Aorta (tissue), 5 donors: ENCODE data around the gene MAML1. TPM values are rescaled to one million over a fixed set of nuclear protein-coding genes. Genes with fewer than 3 reads are reported as not detected.
"Not testable (repeated sequence)": the region's sequence is repeated elsewhere in the genome, so short reads cannot be mapped to it uniquely, and the experiment has no call there.

Experiments used
- ATAC-seq: fragments of 200-7000 bp; cut with Tn5 transposase; one replicate; pipeline ENCODE4 v1.9.1; 2022; ENCODE audit warnings: moderate library complexity; ENCODE audit not compliant: low FRiP score
- DNase-seq, 2 donors: peaks; one replicate each; pipeline ENCODE4 v3.0.0-alpha.2; 2020
- H3K27ac ChIP-seq, 2 donors: one replicate each; pipeline ENCODE4 v1.5.1; 2013; ENCODE audit warnings: low read length in 2 of 2, mild to moderate bottlenecking in 2 of 2, moderate library complexity in 2 of 2, control low read depth in 1 of 2, inconsistent platforms in 1 of 2, low read depth in 1 of 2
- H3K27me3 ChIP-seq, 2 donors: one replicate each; pipeline ENCODE4 v1.6.1; 2013; ENCODE audit warnings: control low read depth in 1 of 2, low read length in 1 of 2, mild to moderate bottlenecking in 1 of 2, moderate library complexity in 1 of 2; ENCODE audit not compliant: insufficient read depth in 2 of 2, control insufficient read depth in 1 of 2
- H3K36me3 ChIP-seq, 2 donors: one replicate each; pipeline ENCODE4 v1.6.1; 2013; ENCODE audit warnings: control low read depth in 1 of 2, low read length in 1 of 2, mild to moderate bottlenecking in 1 of 2; ENCODE audit not compliant: insufficient read depth in 2 of 2, control insufficient read depth in 1 of 2
- H3K4me1 ChIP-seq, 2 donors: one replicate each; pipeline ENCODE4 v1.6.1; 2013; ENCODE audit warnings: low read length in 2 of 2, control low read depth in 1 of 2, mild to moderate bottlenecking in 1 of 2, moderate library complexity in 1 of 2; ENCODE audit not compliant: insufficient read depth in 2 of 2, control insufficient read depth in 1 of 2
- H3K4me3 ChIP-seq, 2 donors: one replicate each; pipeline ENCODE4 v1.5.1; 2013; ENCODE audit warnings: low read length in 2 of 2, control low read depth in 1 of 2, mild to moderate bottlenecking in 1 of 2
- H3K9me3 ChIP-seq: one replicate; pipeline ENCODE4 v1.6.1; 2013; ENCODE audit warnings: mild to moderate bottlenecking, low read length; ENCODE audit not compliant: control insufficient read depth
- WGBS, 2 donors: extraction: QIAGEN DNeasy Blood & Tissue Kit; methylation state at CpG; one replicate each; pipeline ENCODE4 v1.1.7; 2013; 5-methylcytosine and 5-hydroxymethylcytosine counted together
- intact Hi-C, 2 donors: fragments of 100-400 bp; cut with DNase I; formaldehyde crosslinking; loops; one replicate each; pipeline versions ENCODE4 v1.14.2 to v1.15.0; 2022
- long read RNA-seq, 2 donors: library from polyadenylated mRNA; unstranded; transcript quantifications; one replicate each; pipeline ENCODE4 v2.0.0, GENCODE V29; 2020 to 2021
- polyA plus RNA-seq, 2 donors: library from polyadenylated mRNA; stranded (reverse); fragments of 200-250 nt; gene quantifications; one replicate each; pipeline ENCODE4 v1.2.3, GENCODE V29; 2013
- total RNA-seq, 2 donors: library from RNA; stranded (reverse); fragmentation: NEBNext Ultra II Directional; extraction: Animal tissue kit (Norgen Biotek cat#: 25700); gene quantifications; one replicate each; pipeline ENCODE4 v1.2.1, GENCODE V29; 2021
- donor health status: healthy with polysubstance abuse.
- donor health status: Bipolar disorder and iron deficiency.
- donor health status: DM: no; HTN: no; CAD: no.
- donor health status: DM: no; HTN: no; CAD: no.
- donor health status: DM: yes; HTN: yes; CAD: no.

Gene MAML1, protein sequence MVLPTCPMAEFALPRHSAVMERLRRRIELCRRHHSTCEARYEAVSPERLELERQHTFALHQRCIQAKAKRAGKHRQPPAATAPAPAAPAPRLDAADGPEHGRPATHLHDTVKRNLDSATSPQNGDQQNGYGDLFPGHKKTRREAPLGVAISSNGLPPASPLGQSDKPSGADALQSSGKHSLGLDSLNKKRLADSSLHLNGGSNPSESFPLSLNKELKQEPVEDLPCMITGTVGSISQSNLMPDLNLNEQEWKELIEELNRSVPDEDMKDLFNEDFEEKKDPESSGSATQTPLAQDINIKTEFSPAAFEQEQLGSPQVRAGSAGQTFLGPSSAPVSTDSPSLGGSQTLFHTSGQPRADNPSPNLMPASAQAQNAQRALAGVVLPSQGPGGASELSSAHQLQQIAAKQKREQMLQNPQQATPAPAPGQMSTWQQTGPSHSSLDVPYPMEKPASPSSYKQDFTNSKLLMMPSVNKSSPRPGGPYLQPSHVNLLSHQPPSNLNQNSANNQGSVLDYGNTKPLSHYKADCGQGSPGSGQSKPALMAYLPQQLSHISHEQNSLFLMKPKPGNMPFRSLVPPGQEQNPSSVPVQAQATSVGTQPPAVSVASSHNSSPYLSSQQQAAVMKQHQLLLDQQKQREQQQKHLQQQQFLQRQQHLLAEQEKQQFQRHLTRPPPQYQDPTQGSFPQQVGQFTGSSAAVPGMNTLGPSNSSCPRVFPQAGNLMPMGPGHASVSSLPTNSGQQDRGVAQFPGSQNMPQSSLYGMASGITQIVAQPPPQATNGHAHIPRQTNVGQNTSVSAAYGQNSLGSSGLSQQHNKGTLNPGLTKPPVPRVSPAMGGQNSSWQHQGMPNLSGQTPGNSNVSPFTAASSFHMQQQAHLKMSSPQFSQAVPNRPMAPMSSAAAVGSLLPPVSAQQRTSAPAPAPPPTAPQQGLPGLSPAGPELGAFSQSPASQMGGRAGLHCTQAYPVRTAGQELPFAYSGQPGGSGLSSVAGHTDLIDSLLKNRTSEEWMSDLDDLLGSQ
- total RNA-seq (10 to 100 TPM; 26.1 to 35.3 TPM), polyA plus RNA-seq (10 to 100 TPM in 1 of 2 donors, 1 to 10 TPM in 1; 7.0 to 12.1 TPM)
- long read RNA-seq, donor 1, partial matches to known transcripts = 3 of 15 reads
- long read RNA-seq, donor 1, other reads (novel, unspliced or antisense) = 12 of 15 reads
- long read RNA-seq, donor 2, full-length matches to known transcripts = 2 of 23 reads
- long read RNA-seq, donor 2, partial matches to known transcripts = 18 of 23 reads
- long read RNA-seq, donor 2, other reads (novel, unspliced or antisense) = 3 of 23 reads

DNA sequence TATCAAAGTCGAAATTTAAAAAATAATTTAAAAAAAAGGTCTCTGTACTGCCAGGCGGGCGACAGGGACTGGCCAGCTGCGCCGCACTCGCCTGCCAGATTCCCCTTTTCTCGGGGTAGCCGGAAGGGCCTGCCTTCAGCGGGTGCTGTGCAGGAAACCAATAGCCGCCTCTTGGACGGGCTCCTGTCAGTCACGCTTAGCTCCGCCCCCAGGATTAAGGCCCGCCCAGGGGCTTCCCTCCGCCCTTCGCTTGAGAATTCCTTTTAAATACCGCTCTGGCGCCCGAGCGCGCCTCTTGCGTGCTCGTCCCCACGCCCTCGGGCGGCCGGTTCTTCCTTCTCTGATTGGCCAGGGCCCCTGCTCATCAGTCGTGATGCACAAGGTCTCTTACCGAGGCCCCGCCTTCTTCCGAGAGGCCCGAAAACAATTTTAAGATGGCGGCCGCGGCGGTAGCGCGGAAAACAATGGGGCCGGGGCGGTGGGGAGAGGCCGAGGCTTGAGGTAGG, at the start of gene MAML1:
Gene MAML1 (plus strand): TSS at position 411 of the 506 bp plus-strand sequence. CDS start 291 bp downstream, outside the sequence.
- 0 to 1% methylated on average over 41 of the region's 41 CpGs for WGBS, 2 donors
- intact Hi-C loops = loop anchor here (2.0 kb wide), 2 partner anchors 30 to 34 kb away; partner anchors contain the start of gene CANX (in 2 of the 2)
- H3K4me1 ChIP-seq = no peaks in the 10 kb centered on the region
- H3K36me3 ChIP-seq = peaks cover 0 to 4% of the 10 kb centered on the region in 2 donors
- DNase-seq (peak; percentile 100), ATAC-seq (peak; percentile 100)
- peak within 1 kb of the TSS; percentile 81 to 85 for H3K4me3 ChIP-seq
- peak within 1 kb of the TSS; percentile 83 to 90 for H3K27ac ChIP-seq
- no peaks in the 10 kb centered on the region for H3K27me3 ChIP-seq
- H3K9me3 ChIP-seq = no peaks in the 10 kb centered on the region

DNA sequence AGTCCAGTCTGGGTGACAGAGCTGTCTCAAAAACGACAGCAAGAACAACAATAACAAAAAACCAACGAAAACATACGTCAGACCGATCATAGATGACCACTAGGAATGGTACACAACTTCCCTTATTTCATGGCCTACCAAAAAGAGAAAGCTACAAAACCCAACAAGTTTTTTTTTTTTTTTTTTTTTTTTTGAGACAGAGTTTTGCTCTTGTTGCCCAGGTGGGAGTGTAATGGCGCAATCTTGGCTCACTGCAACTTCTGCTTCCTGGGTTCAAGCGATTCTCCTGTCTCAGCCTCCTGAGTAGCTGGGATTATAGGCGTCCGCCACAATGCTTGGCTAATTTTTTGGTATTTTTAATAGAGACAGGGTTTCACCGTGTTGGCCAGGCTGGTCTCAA, 43.4 kb upstream of the MAML1 start:
- intact Hi-C loops, ATAC-seq, H3K27ac ChIP-seq, H3K4me3 ChIP-seq, H3K27me3 ChIP-seq, H3K9me3 ChIP-seq, H3K4me1 ChIP-seq, DNase-seq, H3K36me3 ChIP-seq: not testable (repeated sequence)
- 84 to 89% methylated on average over 9 of the region's 9 CpGs for WGBS, 2 donors

GRCh38 chr5:179694561-179694960, 38.1 kb upstream of the MAML1 start:
- WGBS, 2 donors = 91 to 92% methylated on average over 6 of the region's 6 CpGs
- H3K27me3 ChIP-seq = no peaks in the 10 kb centered on the region
- no peaks in the 10 kb centered on the region for H3K36me3 ChIP-seq
- ATAC-seq = no peak
- no peak for DNase-seq
- H3K27ac ChIP-seq = no peak overlapping the region
- no peaks in the 10 kb centered on the region for H3K9me3 ChIP-seq
- intact Hi-C loops = no loop called here
- no peak overlapping the region for H3K4me3 ChIP-seq
- no peaks in the 10 kb centered on the region for H3K4me1 ChIP-seq

DNA sequence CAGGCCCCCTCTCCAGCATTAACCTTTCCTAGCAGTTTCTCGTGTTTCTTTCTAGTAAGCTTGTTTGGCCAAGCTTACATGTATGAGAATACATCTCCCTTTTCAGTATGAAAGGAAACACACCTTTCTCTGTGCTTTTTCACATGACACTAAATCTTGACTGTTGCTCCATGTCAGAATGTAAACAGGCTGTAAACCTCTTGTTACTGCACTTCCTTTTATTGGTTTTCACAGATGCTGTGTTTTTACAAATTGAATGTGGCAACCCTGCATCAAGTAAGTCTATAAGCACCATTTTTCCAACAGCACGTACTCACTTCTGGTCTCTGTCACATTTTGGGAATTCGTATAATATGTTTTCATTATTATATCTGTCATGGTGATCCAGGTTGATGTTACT, 36.0 kb upstream of the MAML1 start:
- Histone ChIP-seq H3K27ac (no peak overlapping the region), H3K27me3 (no peaks in the 10 kb centered on the region), H3K36me3 (no peaks in the 10 kb centered on the region), H3K4me1 (no peaks in the 10 kb centered on the region), H3K4me3 (no peak overlapping the region), H3K9me3 (no peaks in the 10 kb centered on the region)
- 90 to 92% methylated on average over 3 of the region's 3 CpGs for WGBS, 2 donors
- intact Hi-C loops = no loop called here
- ATAC-seq (no peak), DNase-seq (no peak)

DNA sequence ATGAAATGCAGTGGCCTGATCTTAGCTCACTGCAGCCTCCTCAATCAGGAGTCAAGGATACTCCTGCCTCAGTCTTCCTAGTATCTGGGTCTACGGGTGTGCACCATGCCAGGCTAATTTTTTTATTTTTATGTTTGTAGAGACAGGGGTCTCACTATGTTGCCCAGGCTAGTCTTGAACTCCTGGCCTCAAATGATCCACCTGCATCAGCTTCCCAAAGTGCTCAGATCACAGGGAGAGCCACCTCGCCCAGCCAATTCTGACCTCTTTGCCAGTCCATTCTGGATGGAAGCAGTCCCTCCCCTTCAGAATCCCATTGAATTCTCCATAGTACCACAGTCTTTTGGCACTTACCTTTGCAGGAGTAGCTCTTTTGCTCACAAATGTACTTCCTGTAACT, 35.5 kb upstream of the MAML1 start:
- ATAC-seq = no peak

DNA sequence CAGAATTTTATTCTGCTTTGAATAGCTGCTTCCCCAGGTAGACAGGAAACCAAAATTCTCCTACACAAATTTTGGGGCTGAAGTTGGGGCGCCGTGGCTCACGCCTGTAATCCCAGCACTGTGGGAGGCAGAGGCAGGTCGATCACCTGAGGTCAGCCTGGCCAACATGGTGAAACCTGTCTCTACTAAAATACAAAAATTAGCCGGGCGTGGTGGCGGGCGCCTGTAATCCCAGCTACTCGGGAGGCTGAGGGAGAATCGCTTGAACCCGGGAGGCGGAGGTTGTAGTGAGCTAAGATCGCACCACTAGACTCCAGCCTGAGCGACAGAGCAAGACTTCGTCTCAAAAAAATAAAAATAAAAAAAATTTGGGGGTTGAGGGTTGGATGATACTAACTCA, 35.1 kb upstream of the MAML1 start:
- Histone ChIP-seq H3K4me3 (peak overlapping the region in 1 of 2 donors; percentile 4), H3K27ac (peak overlapping the region; percentile 0 to 59)
- H3K9me3 ChIP-seq, H3K4me1 ChIP-seq, H3K36me3 ChIP-seq, intact Hi-C loops, ATAC-seq, H3K27me3 ChIP-seq: not testable (repeated sequence)
- peak in 1 of 2 donors; percentile 63 for DNase-seq
- 96% methylated on average over 15 of the region's 15 CpGs for WGBS, 2 donors

More for the DNA sequence above, 35.5 kb upstream of the MAML1 start:
- Histone ChIP-seq H3K27me3 (no peaks in the 10 kb centered on the region), H3K4me1 (no peaks in the 10 kb centered on the region), H3K27ac (peak overlapping the region in 1 of 2 donors; percentile 58), H3K36me3 (no peaks in the 10 kb centered on the region), H3K9me3 (no peaks in the 10 kb centered on the region), H3K4me3 (no peak overlapping the region)
- WGBS, 2 donors = 100% methylated on average over 2 of the region's 2 CpGs
- peak in 1 of 2 donors; percentile 43 for DNase-seq
- intact Hi-C loops = no loop called here

- WGBS, 2 donors = 2% methylated on average over 53 to 72 of the region's 72 CpGs
- DNase-seq (peak; percentile 99), ATAC-seq (peak; percentile 99)
- Histone ChIP-seq H3K9me3 (no peaks in the 10 kb centered on the region), H3K27me3 (no peaks in the 10 kb centered on the region), H3K4me1 (no peaks in the 10 kb centered on the region), H3K36me3 (no peaks in the 10 kb centered on the region), H3K4me3 (peak overlapping the region; percentile 4 to 52), H3K27ac (peak overlapping the region; percentile 0 to 59)
- intact Hi-C loops = loop anchor here (2.0 kb wide), 2 partner anchors 19 to 35 kb away; partner anchors contain the start of gene MAML1 (in 2 of the 2)
Measured at GRCh38 chr5:179697993-179698934, 34.4 kb upstream of the MAML1 start.
